HG03280 (cell line): ENCODE measurements around the gene MAD2L1BP.

Source experiments
- ATAC-seq: cut with Tn5 transposase; IDR thresholded peaks from one replicate; pipeline ENCODE4 v1.9.1; 2021; ENCODE audit warnings: mild to moderate bottlenecking, moderate library complexity; ENCODE audit not compliant: unreplicated experiment

Gene MAD2L1BP

DNA sequence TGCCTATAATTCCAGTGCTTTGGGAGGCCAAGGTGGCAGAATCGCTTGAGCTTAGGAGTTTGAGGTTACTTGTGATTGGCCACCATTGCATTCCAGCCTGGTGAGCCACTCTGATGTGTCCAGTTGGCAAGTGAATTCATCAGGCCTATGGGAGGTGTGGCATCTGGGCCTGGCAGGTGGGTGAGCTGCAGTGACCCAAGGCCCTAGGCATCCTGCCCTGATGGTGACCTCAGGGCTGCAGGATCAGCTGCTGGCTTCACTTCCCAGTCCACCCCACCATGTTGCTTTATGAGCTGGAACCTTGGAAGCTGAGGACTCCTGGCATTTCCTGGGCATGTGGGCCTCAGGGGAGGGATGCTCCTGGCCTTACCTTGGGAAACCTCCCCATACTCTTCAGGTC is 29.7 kb downstream of the MAD2L1BP start:
- ATAC-seq: no peak

- no peak for ATAC-seq
These were observed 30.7 kb downstream of the MAD2L1BP start for GRCh38 chr6:43666196-43666920.

DNA sequence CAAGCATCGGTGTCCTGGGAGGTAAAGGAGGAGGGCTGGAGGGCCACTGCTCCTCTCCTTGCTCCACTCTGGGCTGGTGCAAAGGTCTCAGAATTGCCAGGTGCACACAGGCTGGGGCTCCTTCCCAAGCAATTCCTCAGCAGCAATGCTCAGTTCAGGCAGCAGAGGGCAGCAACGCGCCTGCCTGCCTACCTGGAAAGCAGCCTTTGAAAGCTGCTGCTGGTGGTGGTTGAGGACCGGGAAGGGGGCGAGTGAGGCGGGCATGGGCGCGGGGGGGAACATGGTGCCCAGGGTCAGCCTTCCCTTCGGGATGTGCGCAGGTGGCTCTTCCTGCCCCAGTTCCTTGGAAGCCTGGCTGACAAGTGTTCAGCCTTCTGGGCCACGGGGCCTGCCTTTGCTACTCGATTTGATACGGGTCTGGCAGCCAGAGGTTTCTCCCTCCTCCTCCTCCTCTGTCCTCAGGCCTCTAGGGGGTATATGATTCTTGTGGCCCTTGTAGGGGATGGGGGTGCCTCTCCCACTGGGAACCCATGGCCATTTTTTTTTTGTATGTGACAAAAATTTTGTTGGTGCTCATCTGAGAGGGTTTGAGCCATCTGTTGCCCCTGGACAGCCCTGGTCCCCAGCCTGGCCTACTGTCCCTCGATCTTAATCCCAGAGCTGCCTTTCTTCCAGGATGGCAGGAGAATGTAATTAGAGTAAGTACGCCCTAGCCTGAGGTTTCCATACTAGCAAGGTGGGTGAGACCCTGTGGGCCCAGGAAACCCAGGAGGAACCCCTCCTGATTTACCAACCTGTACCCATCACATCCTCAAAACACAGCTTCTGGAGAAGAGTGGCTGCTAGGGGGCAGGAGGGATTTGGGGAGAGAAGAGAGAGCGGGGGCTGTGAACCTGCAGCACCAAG is 31.9 kb downstream of the MAD2L1BP start:
- ATAC-seq: peak; percentile 60

GRCh38 chr6:43668151-43669028 is 32.8 kb downstream of the MAD2L1BP start:
- ATAC-seq: peak; percentile 57

DNA sequence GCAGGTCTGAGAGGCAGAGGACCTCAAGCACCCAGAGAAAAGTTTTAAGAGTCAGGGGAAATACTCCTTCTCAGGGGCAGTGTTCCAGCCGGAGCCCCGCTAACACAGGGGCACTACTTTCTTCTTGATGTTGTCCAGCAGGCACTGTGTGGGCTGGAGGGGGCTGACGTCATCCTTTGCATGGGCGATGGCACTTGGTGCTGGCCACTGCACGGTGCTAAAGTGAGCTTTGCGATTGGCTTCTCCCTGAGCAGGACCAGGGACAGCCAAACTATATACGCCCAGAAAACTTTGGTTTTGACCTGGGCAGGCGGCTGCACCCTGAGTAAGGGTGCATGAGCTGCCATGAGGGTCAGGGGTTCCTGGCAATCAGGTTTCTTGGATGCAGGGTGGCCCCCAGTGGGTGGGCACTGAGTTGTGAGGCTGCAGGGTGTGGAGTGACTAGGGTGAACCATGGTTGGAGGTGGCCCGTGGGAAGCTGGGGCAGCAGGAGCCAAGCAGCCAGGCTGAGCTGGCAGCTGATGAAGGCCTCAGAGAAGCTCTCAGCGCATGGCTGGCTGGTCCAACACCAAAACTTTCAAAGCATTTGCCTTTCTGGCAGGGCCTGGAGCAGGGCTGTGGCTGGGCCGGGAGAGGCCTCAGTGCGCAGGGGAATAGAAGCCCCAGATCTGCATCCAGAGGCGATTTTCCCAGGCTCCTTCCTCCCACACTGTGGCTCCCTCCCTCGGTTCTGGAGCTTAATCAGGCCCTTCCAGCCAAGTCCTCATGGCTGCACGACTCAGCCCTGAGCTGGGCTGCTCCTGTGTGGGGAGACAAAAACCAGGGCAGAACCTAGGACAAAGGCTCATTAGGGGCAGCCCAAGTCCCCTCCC is 33.6 kb downstream of the MAD2L1BP start:
- ATAC-seq: no peak

- no peak for ATAC-seq
These were observed 34.4 kb downstream of the MAD2L1BP start for GRCh38 chr6:43669922-43670622.

DNA sequence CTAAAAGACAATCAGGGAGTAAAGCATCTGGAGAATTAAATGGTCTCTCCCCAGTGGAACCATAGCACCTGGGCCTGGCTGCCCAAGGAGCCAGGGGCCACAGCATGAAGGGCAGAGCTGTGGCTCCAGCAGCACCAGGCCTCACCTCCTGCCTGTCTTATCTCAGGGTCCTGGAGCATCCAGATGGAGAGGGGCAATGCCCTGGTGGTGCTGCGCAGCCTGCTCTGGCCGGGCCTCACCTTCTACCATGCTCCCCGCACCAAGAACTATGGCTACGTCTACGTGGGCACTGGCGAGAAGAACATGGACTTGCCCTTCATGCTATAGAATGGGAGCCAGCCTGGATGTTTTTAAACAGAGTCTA is 35.0 kb downstream of the MAD2L1BP start:
- ATAC-seq: no peak

DNA sequence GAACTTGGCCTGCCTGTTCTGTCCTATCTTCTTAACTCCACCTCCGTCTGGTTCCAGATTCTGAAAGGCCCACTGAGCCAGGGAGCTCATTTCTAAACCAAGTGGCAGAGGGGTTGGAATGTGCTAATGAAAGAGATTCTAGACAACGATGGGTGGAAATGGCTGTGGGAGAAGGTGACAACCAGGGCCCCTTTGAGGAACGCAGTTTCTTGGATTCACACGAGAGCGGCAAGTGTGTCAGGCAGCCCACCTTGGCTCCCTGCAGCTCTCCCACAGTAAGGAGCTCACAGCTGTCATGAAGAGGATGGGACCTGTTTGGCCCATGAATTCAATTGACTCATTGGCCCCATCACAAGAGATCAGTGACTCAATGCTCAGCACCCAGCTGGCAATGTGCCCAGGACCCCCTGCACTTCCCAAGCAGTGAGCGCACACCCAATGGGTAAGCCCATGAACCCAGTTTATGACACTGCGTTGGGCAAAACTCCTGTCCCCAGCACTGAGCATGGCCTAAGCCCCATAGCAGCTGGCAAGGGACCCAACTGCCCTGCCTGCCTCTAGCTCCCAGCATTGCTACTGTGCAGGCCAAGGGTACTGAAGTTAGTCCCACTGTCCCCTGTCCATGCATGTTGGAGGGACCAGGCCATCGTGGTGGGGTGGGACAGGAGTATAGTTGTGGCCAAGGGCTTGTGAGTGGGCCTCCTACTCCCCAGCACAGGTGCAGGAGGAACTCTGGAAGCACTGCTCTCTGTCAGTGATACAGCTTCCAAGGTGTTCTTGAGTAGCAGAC is 35.6 kb downstream of the MAD2L1BP start:
- ATAC-seq: no peak

GRCh38 chr6:43671801-43672690 is 36.4 kb downstream of the MAD2L1BP start:
- ATAC-seq: no peak

GRCh38 chr6:43673444-43674084 is 37.9 kb downstream of the MAD2L1BP start:
- ATAC-seq: no peak

DNA sequence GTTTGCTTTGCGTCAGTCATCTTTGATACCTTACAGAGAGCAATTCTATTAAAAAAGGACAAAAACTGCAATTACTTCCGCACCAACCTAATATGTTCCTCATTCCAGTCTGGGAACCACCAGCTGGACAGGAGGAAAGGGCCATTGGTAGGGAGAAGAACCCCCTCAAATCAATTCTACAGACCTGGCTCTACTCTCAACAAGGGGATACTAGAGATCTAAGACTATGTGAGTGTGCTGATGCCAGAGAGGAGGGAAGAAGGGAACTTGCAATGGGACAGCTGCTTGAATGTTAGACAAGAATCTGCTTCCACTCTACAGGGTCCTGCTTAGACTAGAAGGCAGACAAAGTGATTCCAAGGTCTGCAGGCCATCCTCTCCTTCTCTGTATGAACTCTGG is 38.7 kb downstream of the MAD2L1BP start:
- no peak for ATAC-seq

DNA sequence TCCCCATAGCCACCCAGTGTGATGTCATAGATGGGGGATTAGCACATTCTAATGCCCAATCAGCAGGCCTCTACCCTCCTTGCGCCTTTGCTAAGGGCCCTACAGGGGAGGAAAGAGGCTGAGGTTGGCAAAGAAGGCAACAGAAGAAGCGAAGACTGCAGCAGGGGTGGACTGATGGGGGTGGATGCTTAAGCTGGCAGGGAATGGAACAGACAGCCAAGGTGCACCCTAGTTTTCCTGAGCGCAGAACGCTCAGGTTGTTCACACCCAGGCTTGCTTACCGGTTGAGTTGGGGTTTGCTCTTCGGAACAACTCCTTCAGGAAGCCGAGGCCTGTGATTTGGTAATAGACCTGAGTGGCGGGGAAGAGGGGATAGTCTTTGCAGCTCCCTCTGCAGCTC is 39.3 kb downstream of the MAD2L1BP start:
- no peak for ATAC-seq

DNA sequence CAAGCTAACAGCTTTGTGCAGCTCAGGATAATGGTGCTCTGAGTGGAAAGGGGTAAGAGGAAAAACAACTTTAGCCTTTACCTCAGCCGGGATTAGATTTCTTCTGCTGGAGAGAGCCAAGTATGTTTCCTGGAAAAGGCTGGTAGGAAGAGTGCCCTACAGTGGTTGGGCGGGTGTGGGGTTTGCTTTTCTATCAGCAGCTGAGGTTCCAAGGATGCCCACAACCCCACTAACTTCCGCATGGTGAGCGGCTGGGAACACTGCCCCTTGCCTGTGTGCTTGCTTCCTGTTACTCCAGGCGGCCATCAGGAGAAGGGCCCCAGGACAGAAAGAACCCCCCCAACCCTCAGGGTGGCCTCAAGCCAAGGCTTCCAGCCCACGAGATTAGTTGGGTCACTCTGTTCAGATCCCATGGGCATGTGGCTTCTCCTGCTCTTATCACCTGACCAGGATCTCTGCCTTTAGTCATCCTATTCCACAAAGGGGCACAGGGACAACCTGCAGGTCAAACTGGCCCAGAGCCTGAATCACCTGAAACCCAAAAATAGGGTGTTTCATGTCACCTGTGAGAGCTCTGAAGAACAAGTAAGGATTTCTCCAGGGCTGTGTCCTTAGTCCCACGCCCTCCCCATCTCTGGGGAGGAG is 41.4 kb downstream of the MAD2L1BP start:
- no peak for ATAC-seq

- ATAC-seq: no peak
These were observed 42.1 kb downstream of the MAD2L1BP start for GRCh38 chr6:43677759-43678158.

- no peak for ATAC-seq
These were observed 42.7 kb downstream of the MAD2L1BP start for GRCh38 chr6:43678341-43678740.

- no peak for ATAC-seq
These were observed 43.4 kb downstream of the MAD2L1BP start for GRCh38 chr6:43679057-43679456.
